ENCODE results near the gene ACSL5. TPM values are rescaled to one million over a fixed set of nuclear protein-coding genes. Genes with fewer than 3 reads are reported as not detected.

The ACSL5 gene
- polyA plus RNA-seq, 1 of the 3 experiments (the other 2 are of a cell fraction): 0.08 TPM

- CTCF ChIA-PET: interaction anchor here (1.6 kb wide), 1 partner anchor 12 kb away, joined by 4 read pairs; no protein-coding TSS in a partner anchor
- H3K27me3 ChIP-seq (ENCODE audit: insufficient read depth): no peaks in the 10 kb centered on the region
These were observed 25.2 kb upstream of the ACSL5 start for GRCh38 chr10:112348759-112349158.

GRCh38 chr10:112349521-112350085, 24.3 kb upstream of the ACSL5 start:
- no peak overlapping the region for H2AFZ ChIP-seq (ENCODE audit: low read depth)
- no peaks in the 10 kb centered on the region for H3F3A ChIP-seq (replicated peaks; ENCODE audit: insufficient read depth)
- H3K4me3 ChIP-seq (ENCODE audit: low read depth in 2 of 2, low read length in 1 of 2): no peak overlapping the region
- no peaks in the 10 kb centered on the region for H3K79me2 ChIP-seq (ENCODE audit: insufficient read depth)
- H3K9me2 ChIP-seq: no peaks in the 10 kb centered on the region
- no peaks in the 10 kb centered on the region for H3K9me3 ChIP-seq
- H3K4me1 ChIP-seq (ENCODE audit: control insufficient read depth in 1 of 2, insufficient read depth in 2 of 2, low read depth in 1 of 2, low read length in 1 of 2): no peaks in the 10 kb centered on the region
- CTCF ChIA-PET: interaction anchor here (1.3 to 1.6 kb wide), 2 partner anchors 11 to 122 kb away, joined by 3 to 4 read pairs; no protein-coding TSS in a partner anchor
- POLR2A ChIA-PET: interaction anchor here (0.8 kb wide), 1 partner anchor 11 kb away, joined by 3 read pairs; no protein-coding TSS in a partner anchor
- no peaks in the 10 kb centered on the region for H4K20me1 ChIP-seq (ENCODE audit: insufficient read depth)
- H3K27ac ChIP-seq (ENCODE audit: low read depth in 2 of 2, low read length in 1 of 2): no peak overlapping the region
- H3K27me3 ChIP-seq (ENCODE audit: insufficient read depth): no peaks in the 10 kb centered on the region
- no peak overlapping the region for H3K4me2 ChIP-seq
- no peak for TF ChIP-seq TEAD4 (IDR thresholded peaks at IDR 0.05; ENCODE audit: borderline replicate concordance, insufficient read depth)
- TF ChIP-seq FOSL2 (IDR thresholded peaks at IDR 0.05; ENCODE audit: borderline replicate concordance, low read depth): no peak
- no peak for TF ChIP-seq POLR2AphosphoS5 (IDR thresholded peaks at IDR 0.05; ENCODE audit: low read depth, low read length)
- no peak for TF ChIP-seq EP300 (IDR thresholded peaks at IDR 0.05; ENCODE audit: borderline replicate concordance in 1 of 2, low read depth in 1 of 2, low read length in 1 of 2)
- TF ChIP-seq JUND (IDR thresholded peaks at IDR 0.05): no peak
- TF ChIP-seq NFIC (IDR thresholded peaks at IDR 0.05; ENCODE audit: borderline replicate concordance): no peak
- no peak for TF ChIP-seq CHD2 (IDR thresholded peaks at IDR 0.05; ENCODE audit: low read length, partially characterized antibody)
- no peak for TF ChIP-seq PBX3 (IDR thresholded peaks at IDR 0.05)
- no peak for TF ChIP-seq RCOR1 (IDR thresholded peaks at IDR 0.05; ENCODE audit: low read length)
- TF ChIP-seq TCF12 (IDR thresholded peaks at IDR 0.05): no peak
- TF ChIP-seq NRF1 (IDR thresholded peaks at IDR 0.05; ENCODE audit: low read depth, low read length): no peak
- no peak for TF ChIP-seq REST (IDR thresholded peaks at IDR 0.05; ENCODE audit: low read depth, low read length)
- no peak for TF ChIP-seq RXRA (IDR thresholded peaks at IDR 0.05; ENCODE audit: borderline replicate concordance, low read depth)
- H3K9ac ChIP-seq: no peak overlapping the region
- WGBS (ENCODE audit: low lambda C conversion rate): 57% methylated on average over 25 of the region's 46 CpGs
- no peaks in the 10 kb centered on the region for H3K36me3 ChIP-seq (replicated peaks in 1 of 2; ENCODE audit: control insufficient read depth in 1 of 2, insufficient read depth in 2 of 2, low read length in 1 of 2)
- DNase-seq: no peak

More at GRCh38 chr10:112348759-112349158, 25.2 kb upstream of the ACSL5 start:
- Histone ChIP-seq H3K4me3 (ENCODE audit: low read depth in 2 of 2, low read length in 1 of 2) (no peak overlapping the region), H3K27ac (ENCODE audit: low read depth in 2 of 2, low read length in 1 of 2) (no peak overlapping the region), H4K20me1 (ENCODE audit: insufficient read depth) (no peaks in the 10 kb centered on the region), H3F3A (replicated peaks; ENCODE audit: insufficient read depth) (no peaks in the 10 kb centered on the region), H3K4me2 (no peak overlapping the region), H3K4me1 (ENCODE audit: control insufficient read depth in 1 of 2, insufficient read depth in 2 of 2, low read depth in 1 of 2, low read length in 1 of 2) (peaks cover 0 to 4% of the 10 kb centered on the region in 2 experiments; a peak in 1 of 4 replicates), H3K9ac (no peak overlapping the region), H2AFZ (ENCODE audit: low read depth) (no peak overlapping the region), H3K36me3 (replicated peaks in 1 of 2; ENCODE audit: control insufficient read depth in 1 of 2, insufficient read depth in 2 of 2, low read length in 1 of 2) (no peaks in the 10 kb centered on the region), H3K9me2 (no peaks in the 10 kb centered on the region), H3K79me2 (ENCODE audit: insufficient read depth) (no peaks in the 10 kb centered on the region), H3K9me3 (no peaks in the 10 kb centered on the region)
- POLR2A ChIA-PET: no interaction called here
- TF ChIP-seq ELF1 (IDR thresholded peaks at IDR 0.05) (no peak), REST (IDR thresholded peaks at IDR 0.05; ENCODE audit: low read depth, low read length) (no peak), POLR2AphosphoS5 (IDR thresholded peaks at IDR 0.05; ENCODE audit: low read depth, low read length) (no peak), EP300 (IDR thresholded peaks at IDR 0.05; ENCODE audit: borderline replicate concordance in 1 of 2, low read depth in 1 of 2, low read length in 1 of 2) (no peak)
- 65% methylated on average over 1 of the region's 1 CpG for WGBS (ENCODE audit: low lambda C conversion rate)
- no peak for DNase-seq
